Measurements from ENCODE around the gene PCDHB4.
A peak's percentile ranks its signal among the peaks of the same experiment; 100 is the strongest.
"Not testable (repeated sequence)": the region's sequence is repeated elsewhere in the genome, so short reads cannot be mapped to it uniquely, and the experiment has no call there.

The PCDHB4 gene

GRCh38 chr5:141150224-141150992, 28.8 kb downstream of the PCDHB4 start:
- DNase-seq (ENCODE audit: low read depth) = no peak

GRCh38 chr5:141150993-141151325, 29.3 kb downstream of the PCDHB4 start:
- DNase-seq (ENCODE audit: low read depth) = no peak

GRCh38 chr5:141151632-141152031, 30.0 kb downstream of the PCDHB4 start:
- DNase-seq (ENCODE audit: low read depth) = not testable (repeated sequence)

- not testable (repeated sequence) for DNase-seq (ENCODE audit: low read depth)
Observed at GRCh38 chr5:141152096-141152495, 30.5 kb downstream of the PCDHB4 start.

- no peak for DNase-seq (ENCODE audit: low read depth)
Observed at GRCh38 chr5:141155540-141156374, 34.1 kb downstream of the PCDHB4 start.

GRCh38 chr5:141157356-141157755, 35.7 kb downstream of the PCDHB4 start:
- not testable (repeated sequence) for DNase-seq (ENCODE audit: low read depth)

GRCh38 chr5:141157901-141158300, 36.3 kb downstream of the PCDHB4 start:
- not testable (repeated sequence) for DNase-seq (ENCODE audit: low read depth)

GRCh38 chr5:141172381-141173204, 51.0 kb downstream of the PCDHB4 start, which contains the start of gene PCDHB7:
TSS of gene PCDHB7 (plus strand) at chr5:141172644. CDS start at chr5:141172836, 192 bp downstream.
- peak; percentile 47 for DNase-seq (ENCODE audit: low read depth)

GRCh38 chr5:141174291-141175104, 52.9 kb downstream of the PCDHB4 start:
- not testable (repeated sequence) for DNase-seq (ENCODE audit: low read depth)
